Measurements from ENCODE around the gene TMUB2. TPM values are rescaled to one million over a fixed set of nuclear protein-coding genes. Genes with fewer than 3 reads are reported as not detected.
"Not testable (repeated sequence)": the region's sequence is repeated elsewhere in the genome, so short reads cannot be mapped to it uniquely, and the experiment has no call there.

The TMUB2 gene
- 23.6 TPM for total RNA-seq
- long read RNA-seq, transcript TMUB2-201 (3 exons, 2,418 nt): major isoform, 6 of 35 reads
- long read RNA-seq, partial matches to known transcripts: 16 of 35 reads
- long read RNA-seq, other reads (novel, unspliced or antisense): 9 of 35 reads

GRCh38 chr17:44186307-44187130 is at the start of gene TMUB2:
Gene TMUB2, plus strand, starts transcription at chr17:44186972. Its CDS starts 737 bp downstream, at chr17:44187709.
- DNase-seq (peak; percentile 99), ATAC-seq (peak; percentile 95)
- intact Hi-C loops (cut with micrococcal nuclease): no loop called here

DNA sequence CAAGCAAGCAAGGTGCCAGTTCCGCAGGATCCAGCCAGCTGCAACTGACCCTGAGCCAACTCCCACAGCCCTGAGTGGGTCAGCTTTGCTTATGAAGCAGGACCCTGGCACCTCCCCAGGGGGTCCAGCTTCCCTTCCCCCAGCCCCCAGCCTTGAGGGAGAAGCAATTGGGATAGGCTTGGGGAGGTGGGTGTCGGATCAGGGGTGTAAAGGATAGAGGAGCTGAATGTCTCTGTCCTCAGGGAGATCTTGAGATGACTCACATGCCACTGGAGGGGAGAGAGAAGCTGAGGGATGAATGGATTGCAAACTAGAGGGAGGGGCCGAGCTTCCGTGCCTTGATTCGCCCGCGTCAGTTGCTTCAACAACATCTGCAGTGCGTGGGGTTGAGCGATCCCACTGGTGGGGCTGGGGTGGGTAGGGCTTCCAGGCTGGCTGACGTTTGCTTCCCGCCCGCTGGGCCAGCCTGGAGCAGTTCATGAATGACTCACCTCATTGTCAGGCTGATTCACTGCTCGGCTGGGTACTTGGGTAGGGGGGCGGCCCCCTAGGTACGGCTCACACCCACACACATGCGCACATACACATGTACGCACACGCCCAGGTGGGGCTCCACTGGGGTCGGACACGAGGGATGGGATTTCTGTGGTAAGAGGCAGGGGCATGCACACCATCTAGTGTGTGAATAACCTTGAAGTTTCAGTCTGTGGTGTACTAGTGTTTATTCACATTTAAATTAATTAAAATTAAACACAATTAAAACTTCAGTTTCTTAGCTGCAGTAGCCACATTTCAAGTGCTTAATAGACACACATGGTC is 48.7 kb upstream of the TMUB2 start:
- intact Hi-C loops (cut with micrococcal nuclease): no loop called here
- ATAC-seq (peak; percentile 77), DNase-seq (peak; percentile 77)

GRCh38 chr17:44143921-44144320 is 42.9 kb upstream of the TMUB2 start:
- ATAC-seq; DNase-seq; intact Hi-C loops (cut with micrococcal nuclease): not testable (repeated sequence)

- intact Hi-C loops (cut with micrococcal nuclease): no loop called here
- peak; percentile 42 for DNase-seq
Observed at GRCh38 chr17:44144966-44145739, 41.6 kb upstream of the TMUB2 start.

GRCh38 chr17:44146375-44147346 is 40.1 kb upstream of the TMUB2 start:
- DNase-seq: no peak
- ATAC-seq: peak; percentile 79
- intact Hi-C loops (cut with micrococcal nuclease): no loop called here

More at GRCh38 chr17:44144966-44145739, 41.6 kb upstream of the TMUB2 start:
- peak; percentile 46 for ATAC-seq

- peak; percentile 65 for DNase-seq
- intact Hi-C loops (cut with micrococcal nuclease): no loop called here
- peak; percentile 63 for ATAC-seq
Observed at GRCh38 chr17:44147812-44148211, 39.0 kb upstream of the TMUB2 start.

DNA sequence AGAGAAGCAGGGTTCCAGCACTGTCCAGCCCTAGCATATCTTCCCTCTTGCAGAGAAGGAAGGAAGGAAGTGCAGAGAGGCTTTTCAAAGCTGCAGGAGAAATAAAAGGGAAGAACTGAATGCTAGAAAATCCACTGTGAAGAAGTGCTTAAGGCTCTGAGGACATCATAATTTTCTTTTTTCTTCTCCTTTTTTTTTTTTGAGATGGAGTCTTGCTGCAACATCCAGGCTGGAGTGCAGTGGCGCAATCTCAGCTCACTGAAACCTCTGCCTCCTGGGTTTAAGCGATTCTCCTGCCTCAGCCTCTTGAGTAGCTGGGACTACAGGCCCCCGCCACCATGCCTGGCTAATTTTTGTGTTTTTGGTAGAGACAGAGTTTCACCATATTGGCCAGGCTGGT is 37.7 kb upstream of the TMUB2 start:
- ATAC-seq; DNase-seq; intact Hi-C loops (cut with micrococcal nuclease): not testable (repeated sequence)

DNA sequence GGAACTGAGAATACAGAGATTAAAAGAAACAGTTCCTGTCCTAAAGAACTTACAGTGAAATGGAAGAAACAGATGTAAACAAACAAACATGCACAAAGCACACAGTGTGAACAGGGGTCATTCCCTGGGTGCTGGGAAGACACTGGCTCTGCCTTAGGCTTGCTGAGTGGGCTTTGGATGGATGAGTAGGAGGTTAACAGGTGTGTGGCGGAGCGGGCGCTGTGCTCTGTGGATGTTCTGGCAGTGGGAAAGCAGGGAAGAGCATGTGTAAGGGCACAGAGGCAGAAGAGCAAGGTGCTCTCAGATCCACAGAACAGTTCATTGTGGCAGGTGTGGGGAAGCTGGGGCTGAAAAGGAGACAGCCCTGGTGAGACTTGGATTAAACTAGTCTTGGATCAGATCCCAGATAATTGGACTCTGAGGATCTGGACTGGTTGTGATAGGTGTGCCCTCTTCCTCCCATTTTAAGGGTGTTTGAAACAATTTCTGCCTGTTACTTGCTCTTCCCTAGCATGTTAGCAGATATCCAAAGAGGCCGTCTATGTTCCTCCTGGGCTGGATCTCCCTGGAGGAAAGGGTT is 36.9 kb upstream of the TMUB2 start:
- intact Hi-C loops (cut with micrococcal nuclease): no loop called here
- ATAC-seq: no peak
- DNase-seq: no peak

DNA sequence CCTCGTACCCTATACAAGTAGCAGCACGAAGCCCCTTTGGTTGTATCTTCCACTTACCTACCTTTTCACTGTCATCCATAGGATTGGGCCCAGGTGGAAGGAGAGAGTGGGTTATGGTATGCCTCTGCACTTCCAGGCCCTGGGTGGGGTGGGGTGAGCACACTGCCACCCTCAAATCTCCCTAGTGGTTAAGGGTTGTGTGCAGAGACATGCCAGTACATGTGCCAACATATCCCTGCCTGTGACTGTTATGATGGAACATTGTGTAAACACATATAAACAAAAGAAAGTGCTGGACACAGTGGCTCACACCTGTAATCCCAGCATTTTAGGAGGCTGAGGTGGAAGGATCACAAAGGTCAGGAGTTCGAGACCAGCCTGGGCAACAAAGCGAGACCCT is 33.9 kb upstream of the TMUB2 start:
- no peak for DNase-seq
- intact Hi-C loops (cut with micrococcal nuclease): no loop called here
- ATAC-seq: no peak

GRCh38 chr17:44155488-44155887 is 31.3 kb upstream of the TMUB2 start:
- intact Hi-C loops (cut with micrococcal nuclease): no loop called here
- DNase-seq (no peak), ATAC-seq (no peak)

- no peak for ATAC-seq
- DNase-seq: no peak
- intact Hi-C loops (cut with micrococcal nuclease): no loop called here
Observed at GRCh38 chr17:44159519-44160210, 27.1 kb upstream of the TMUB2 start.

- intact Hi-C loops (cut with micrococcal nuclease): no loop called here
- DNase-seq (no peak), ATAC-seq (no peak)
Observed at GRCh38 chr17:44164476-44164875, 22.3 kb upstream of the TMUB2 start.

DNA sequence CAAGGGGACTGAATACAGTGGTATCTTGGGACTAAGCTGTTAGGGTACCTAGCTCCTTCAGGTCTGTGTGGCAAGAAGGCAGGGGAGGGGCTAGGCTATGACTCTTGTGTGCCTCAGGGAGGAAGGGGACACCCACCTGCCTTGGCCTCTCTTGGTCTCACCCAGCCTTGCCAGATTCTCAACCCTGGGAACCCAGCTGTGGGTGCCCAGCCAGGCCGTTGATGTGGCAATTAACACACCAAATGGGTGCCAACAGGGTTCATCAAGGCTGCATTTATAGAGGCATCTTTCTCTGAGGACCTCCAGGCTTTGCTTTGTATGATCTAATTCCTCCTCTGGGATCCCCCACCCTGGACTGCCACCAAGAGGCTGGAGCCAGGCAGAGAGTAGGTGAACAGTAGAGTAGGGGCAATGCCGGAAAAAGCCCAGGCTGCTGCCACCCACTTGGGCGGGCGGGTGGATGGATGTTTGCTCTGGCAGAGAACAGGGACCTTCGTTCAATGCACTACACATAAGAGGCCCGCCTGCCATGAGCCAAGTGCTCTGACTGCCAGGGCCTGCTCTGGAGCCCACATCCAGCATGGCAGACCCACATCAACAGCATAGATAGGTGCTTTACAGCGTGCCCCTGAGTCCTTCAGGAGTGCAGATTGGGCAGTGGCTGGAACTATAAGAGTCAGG is 19.5 kb upstream of the TMUB2 start:
- no peak for DNase-seq
- ATAC-seq: peak; percentile 10
- intact Hi-C loops (cut with micrococcal nuclease): no loop called here

DNA sequence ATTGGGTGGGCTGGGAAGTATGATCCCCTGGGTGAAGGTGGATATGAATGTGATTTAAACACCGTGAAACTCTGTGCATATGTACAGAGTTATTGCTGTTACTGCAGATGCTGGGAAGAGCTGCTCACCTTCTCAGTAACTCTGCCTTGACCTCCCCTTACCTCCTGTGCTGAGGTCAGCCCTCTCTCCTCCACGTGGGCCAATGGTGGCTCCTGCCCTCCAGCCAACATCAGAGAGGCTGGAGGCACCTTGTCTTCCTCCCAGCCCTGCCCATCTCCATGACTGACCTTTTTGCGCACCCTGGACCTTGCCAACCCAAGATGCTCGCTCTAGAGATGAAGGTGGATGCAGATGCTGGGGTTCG is 16.7 kb upstream of the TMUB2 start:
- peak; percentile 9 for ATAC-seq
- intact Hi-C loops (cut with micrococcal nuclease): no loop called here
- no peak for DNase-seq

GRCh38 chr17:44170499-44171201 is 16.1 kb upstream of the TMUB2 start, which contains the start of gene ASB16:
Gene ASB16, plus strand, starts transcription at chr17:44170704. Its CDS starts 86 bp downstream, at chr17:44170790.
- ATAC-seq (peak; percentile 83), DNase-seq (peak; percentile 75)
- intact Hi-C loops (cut with micrococcal nuclease): no loop called here

- no peak for DNase-seq
- ATAC-seq: no peak
- intact Hi-C loops (cut with micrococcal nuclease): no loop called here
Observed at GRCh38 chr17:44171931-44172455, 14.8 kb upstream of the TMUB2 start.
